ENCODE data around the gene MYO5B.
A peak's percentile ranks its signal among the peaks of the same experiment; 100 is the strongest.
"Not testable (repeated sequence)": the region's sequence is repeated elsewhere in the genome, so short reads cannot be mapped to it uniquely, and the experiment has no call there.

MYO5B gene

GRCh38 chr18:49842656-49843055 is 352.3 kb downstream of the MYO5B start:
- Mint-ChIP-seq H3K4me1 (ENCODE audit: low read depth) (peaks cover 3% of the 10 kb centered on the region), H3K27ac (no peak overlapping the region), H3K36me3 (ENCODE audit: low read depth) (peaks cover 2% of the 10 kb centered on the region), H3K9me3 (no peaks in the 10 kb centered on the region), H3K4me3 (no peak overlapping the region), H3K27me3 (ENCODE audit: low read depth) (peaks cover 4% of the 10 kb centered on the region)
- DNase-seq (ENCODE audit: low spot score) = no peak

- no peak for DNase-seq (ENCODE audit: low spot score)
- peaks cover 3% of the 10 kb centered on the region for H3K4me1 Mint-ChIP-seq (ENCODE audit: low read depth)
- H3K4me3 Mint-ChIP-seq = no peak overlapping the region
- peaks cover 2% of the 10 kb centered on the region for H3K36me3 Mint-ChIP-seq (ENCODE audit: low read depth)
- H3K27me3 Mint-ChIP-seq (ENCODE audit: low read depth) = peaks cover 1% of the 10 kb centered on the region
- no peaks in the 10 kb centered on the region for H3K9me3 Mint-ChIP-seq
- no peak overlapping the region for H3K27ac Mint-ChIP-seq
Measured at GRCh38 chr18:49841236-49842217, 353.4 kb downstream of the MYO5B start.

- Mint-ChIP-seq H3K27ac (no peak overlapping the region), H3K9me3 (no peaks in the 10 kb centered on the region), H3K4me1 (ENCODE audit: low read depth) (peaks cover 3% of the 10 kb centered on the region), H3K27me3 (ENCODE audit: low read depth) (no peaks in the 10 kb centered on the region), H3K4me3 (no peak overlapping the region), H3K36me3 (ENCODE audit: low read depth) (peaks cover 4% of the 10 kb centered on the region)
- no peak for DNase-seq (ENCODE audit: low spot score)
Measured at GRCh38 chr18:49839012-49839411, 355.9 kb downstream of the MYO5B start.

- Mint-ChIP-seq H3K27ac (no peak overlapping the region), H3K36me3 (ENCODE audit: low read depth) (peaks cover 4% of the 10 kb centered on the region), H3K4me1 (ENCODE audit: low read depth) (peaks cover 1% of the 10 kb centered on the region), H3K27me3 (ENCODE audit: low read depth) (no peaks in the 10 kb centered on the region), H3K4me3 (no peak overlapping the region), H3K9me3 (no peaks in the 10 kb centered on the region)
- no peak for DNase-seq (ENCODE audit: low spot score)
Measured at GRCh38 chr18:49838381-49838780, 356.6 kb downstream of the MYO5B start.

GRCh38 chr18:49837889-49838288 is 357.1 kb downstream of the MYO5B start:
- Mint-ChIP-seq H3K4me1 (ENCODE audit: low read depth) (no peaks in the 10 kb centered on the region), H3K27me3 (ENCODE audit: low read depth) (no peaks in the 10 kb centered on the region), H3K4me3 (no peak overlapping the region), H3K27ac (no peak overlapping the region), H3K36me3 (ENCODE audit: low read depth) (peaks cover 4% of the 10 kb centered on the region), H3K9me3 (no peaks in the 10 kb centered on the region)
- no peak for DNase-seq (ENCODE audit: low spot score)

GRCh38 chr18:49837316-49837835 is 357.6 kb downstream of the MYO5B start:
- not testable (repeated sequence) for H3K27ac Mint-ChIP-seq; H3K4me1 Mint-ChIP-seq (ENCODE audit: low read depth)

GRCh38 chr18:49835405-49835804 is 359.5 kb downstream of the MYO5B start:
- peaks cover 4% of the 10 kb centered on the region for H3K9me3 Mint-ChIP-seq
- DNase-seq (ENCODE audit: low spot score) = no peak
- peaks cover 4% of the 10 kb centered on the region for H3K36me3 Mint-ChIP-seq (ENCODE audit: low read depth)
- no peaks in the 10 kb centered on the region for H3K27me3 Mint-ChIP-seq (ENCODE audit: low read depth)
- no peak overlapping the region for H3K27ac Mint-ChIP-seq
- H3K4me1 Mint-ChIP-seq (ENCODE audit: low read depth) = no peaks in the 10 kb centered on the region
- no peak overlapping the region for H3K4me3 Mint-ChIP-seq

More at GRCh38 chr18:49837316-49837835, 357.6 kb downstream of the MYO5B start:
- H3K27me3 Mint-ChIP-seq (ENCODE audit: low read depth); H3K4me3 Mint-ChIP-seq; H3K9me3 Mint-ChIP-seq; H3K36me3 Mint-ChIP-seq (ENCODE audit: low read depth); DNase-seq (ENCODE audit: low spot score): not testable (repeated sequence)

GRCh38 chr18:49834258-49834657 is 360.7 kb downstream of the MYO5B start:
- H3K9me3 Mint-ChIP-seq = peaks cover 8% of the 10 kb centered on the region
- no peak overlapping the region for H3K4me3 Mint-ChIP-seq

GRCh38 chr18:49833814-49834213 is 361.1 kb downstream of the MYO5B start:
- no peak overlapping the region for H3K4me3 Mint-ChIP-seq
- peaks cover 13% of the 10 kb centered on the region for H3K9me3 Mint-ChIP-seq
- peaks cover 7% of the 10 kb centered on the region for H3K4me1 Mint-ChIP-seq (ENCODE audit: low read depth)
- no peak overlapping the region for H3K27ac Mint-ChIP-seq
- H3K27me3 Mint-ChIP-seq (ENCODE audit: low read depth) = no peaks in the 10 kb centered on the region
- H3K36me3 Mint-ChIP-seq (ENCODE audit: low read depth) = peaks cover 4% of the 10 kb centered on the region
- no peak for DNase-seq (ENCODE audit: low spot score)

More at GRCh38 chr18:49834258-49834657, 360.7 kb downstream of the MYO5B start:
- DNase-seq (ENCODE audit: low spot score) = no peak
- Mint-ChIP-seq H3K36me3 (ENCODE audit: low read depth) (peaks cover 4% of the 10 kb centered on the region), H3K4me1 (ENCODE audit: low read depth) (peaks cover 7% of the 10 kb centered on the region), H3K27ac (no peak overlapping the region), H3K27me3 (ENCODE audit: low read depth) (no peaks in the 10 kb centered on the region)

- H3K27ac Mint-ChIP-seq = no peak overlapping the region
- no peak overlapping the region for H3K4me3 Mint-ChIP-seq
- peaks cover 10% of the 10 kb centered on the region for H3K36me3 Mint-ChIP-seq (ENCODE audit: low read depth)
- H3K4me1 Mint-ChIP-seq (ENCODE audit: low read depth) = peaks cover 8% of the 10 kb centered on the region
- no peak for DNase-seq (ENCODE audit: low spot score)
- H3K9me3 Mint-ChIP-seq = peaks cover 27% of the 10 kb centered on the region
- H3K27me3 Mint-ChIP-seq (ENCODE audit: low read depth) = peaks cover 4% of the 10 kb centered on the region
Measured at GRCh38 chr18:49832221-49832647, 362.7 kb downstream of the MYO5B start.

GRCh38 chr18:49827996-49828395 is 367.0 kb downstream of the MYO5B start:
- H3K9me3 Mint-ChIP-seq = peaks cover 39% of the 10 kb centered on the region
- H3K27me3 Mint-ChIP-seq (ENCODE audit: low read depth) = peaks cover 4% of the 10 kb centered on the region
- H3K4me1 Mint-ChIP-seq (ENCODE audit: low read depth) = peaks cover 11% of the 10 kb centered on the region
- H3K4me3 Mint-ChIP-seq = no peak overlapping the region
- H3K36me3 Mint-ChIP-seq (ENCODE audit: low read depth) = peaks cover 31% of the 10 kb centered on the region
- no peak for DNase-seq (ENCODE audit: low spot score)
- H3K27ac Mint-ChIP-seq = no peak overlapping the region

GRCh38 chr18:49819823-49820671 is 374.9 kb downstream of the MYO5B start:
- Mint-ChIP-seq H3K27ac (peak overlapping the region; percentile 91), H3K36me3 (ENCODE audit: low read depth) (peaks cover 51% of the 10 kb centered on the region), H3K4me3 (peak overlapping the region; percentile 70), H3K27me3 (ENCODE audit: low read depth) (no peaks in the 10 kb centered on the region), H3K9me3 (no peaks in the 10 kb centered on the region), H3K4me1 (ENCODE audit: low read depth) (peaks cover 65% of the 10 kb centered on the region)
- DNase-seq (ENCODE audit: low spot score) = peak; percentile 51

- peak overlapping the region; percentile 91 for H3K27ac Mint-ChIP-seq
- no peaks in the 10 kb centered on the region for H3K9me3 Mint-ChIP-seq
- no peaks in the 10 kb centered on the region for H3K27me3 Mint-ChIP-seq (ENCODE audit: low read depth)
- DNase-seq (ENCODE audit: low spot score) = no peak
- H3K4me1 Mint-ChIP-seq (ENCODE audit: low read depth) = peaks cover 67% of the 10 kb centered on the region
- H3K4me3 Mint-ChIP-seq = peak overlapping the region; percentile 70
- peaks cover 47% of the 10 kb centered on the region for H3K36me3 Mint-ChIP-seq (ENCODE audit: low read depth)
Measured at GRCh38 chr18:49819071-49819662, 375.8 kb downstream of the MYO5B start.
